MM.1S (cell line): Measurements from ENCODE around the gene NRP2.

ENCODE experiments used
- DNase-seq: peaks from one replicate; pipeline ENCODE4 v3.0.0-alpha.2; 2015
- H2AFZ ChIP-seq: fragments of 300-600 bp; sonication (generic); 2 replicates; pipeline ENCODE4 v1.6.0; 2016; ENCODE audit warnings: antibody characterized with exemption, low read length
- H3F3A ChIP-seq: fragments of 300-600 bp; sonication (generic); 2 replicates; pipeline ENCODE4 v1.6.1; 2016; ENCODE audit warnings: mild to moderate bottlenecking, antibody characterized with exemption, low read length, moderate library complexity, mixed read lengths; ENCODE audit not compliant: insufficient read depth
- H3K27ac ChIP-seq: fragments of 300-600 bp; sonication (generic); 2 replicates; pipeline ENCODE4 v1.5.1; 2016; ENCODE audit warnings: mild to moderate bottlenecking, low read length
- H3K27me3 ChIP-seq: fragments of 300-600 bp; sonication (generic); replicated peaks from 2 replicates; pipeline ENCODE4 v1.6.0; 2016; ENCODE audit warnings: low read length; ENCODE audit not compliant: insufficient read depth
- H3K36me3 ChIP-seq: fragments of 300-600 bp; sonication (generic); replicated peaks from 2 replicates; pipeline ENCODE4 v1.6.1; 2016; ENCODE audit warnings: mild to moderate bottlenecking, low read length, mixed read lengths; ENCODE audit not compliant: insufficient read depth
- H3K4me1 ChIP-seq: fragments of 300-600 bp; sonication (generic); 2 replicates; pipeline ENCODE4 v1.6.1; 2016; ENCODE audit warnings: low read length, mixed read lengths
- H3K4me2 ChIP-seq: fragments of 300-600 bp; sonication (generic); 2 replicates; pipeline ENCODE4 v1.6.0; 2016; ENCODE audit warnings: low read depth, low read length
- H3K4me3 ChIP-seq: fragments of 300-600 bp; sonication (generic); 2 replicates; pipeline ENCODE4 v1.5.1; 2016; ENCODE audit warnings: low read length, mixed read lengths
- H3K79me2 ChIP-seq: fragments of 300-600 bp; sonication (generic); 2 replicates; pipeline ENCODE4 v1.6.1; 2016; ENCODE audit warnings: mixed run types, low read length, mixed read lengths
- H3K9ac ChIP-seq: fragments of 300-600 bp; sonication (generic); 2 replicates; pipeline ENCODE4 v1.6.1; 2016; ENCODE audit warnings: low read length, mixed read lengths
- H3K9me2 ChIP-seq: fragments of 300-600 bp; sonication (generic); replicated peaks from 2 replicates; pipeline ENCODE4 v1.6.1; 2016; ENCODE audit warnings: mild to moderate bottlenecking, low read length, mixed read lengths; ENCODE audit not compliant: insufficient read depth
- H3K9me3 ChIP-seq: fragments of 300-600 bp; sonication (generic); replicated peaks from 2 replicates; pipeline ENCODE4 v1.6.1; 2016; ENCODE audit warnings: mild to moderate bottlenecking, low read length, mixed read lengths; ENCODE audit not compliant: insufficient read depth
- H4K20me1 ChIP-seq: fragments of 300-600 bp; sonication (generic); 2 replicates; pipeline ENCODE4 v1.6.1; 2016; ENCODE audit warnings: mild to moderate bottlenecking, low read length, moderate library complexity, mixed read lengths; ENCODE audit not compliant: insufficient read depth
- EZH2 ChIP-seq: fragments of 300-600 bp; sonication (generic); optimal IDR thresholded peaks from 2 replicates; pipeline ENCODE3; 2017; ENCODE audit warnings: low read depth, mild to moderate bottlenecking, antibody characterized with exemption, low read length, mixed read lengths
- EZH2phosphoT487 ChIP-seq: fragments of 300-600 bp; sonication (generic); IDR thresholded peaks from 2 replicates; pipeline ENCODE4 v1.6.1; 2018; ENCODE audit warnings: antibody characterized with exemption, low read length
- TF ChIP-seq, protein P1 (sequence below): fragments of 300-600 bp; sonication (generic); IDR thresholded peaks from 2 replicates; pipeline ENCODE4 v1.5.1; 2016; ENCODE audit warnings: antibody characterized with exemption, low read length, mixed read lengths

NRP2 gene

GRCh38 chr2:205665791-205666190 is 16.5 kb upstream of the NRP2 start:
- Histone ChIP-seq H3K9me2 (no peaks in the 10 kb centered on the region), H4K20me1 (no peaks in the 10 kb centered on the region), H3K9ac (no peak overlapping the region), H3K9me3 (no peaks in the 10 kb centered on the region), H2AFZ (no peak overlapping the region), H3K27ac (no peak overlapping the region), H3K79me2 (no peaks in the 10 kb centered on the region), H3K4me1 (0 out of 2 replicates have a peak, but pooled peaks cover 3% of the 10 kb centered on the region), H3F3A (no peaks in the 10 kb centered on the region), H3K4me3 (no peak overlapping the region), H3K36me3 (no peaks in the 10 kb centered on the region), H3K4me2 (no peak overlapping the region), H3K27me3 (no peaks in the 10 kb centered on the region)
- DNase-seq, result no peak
- TF ChIP-seq EZH2phosphoT487 (no peak), EZH2 (no peak)
- TF ChIP-seq, protein P1, sequence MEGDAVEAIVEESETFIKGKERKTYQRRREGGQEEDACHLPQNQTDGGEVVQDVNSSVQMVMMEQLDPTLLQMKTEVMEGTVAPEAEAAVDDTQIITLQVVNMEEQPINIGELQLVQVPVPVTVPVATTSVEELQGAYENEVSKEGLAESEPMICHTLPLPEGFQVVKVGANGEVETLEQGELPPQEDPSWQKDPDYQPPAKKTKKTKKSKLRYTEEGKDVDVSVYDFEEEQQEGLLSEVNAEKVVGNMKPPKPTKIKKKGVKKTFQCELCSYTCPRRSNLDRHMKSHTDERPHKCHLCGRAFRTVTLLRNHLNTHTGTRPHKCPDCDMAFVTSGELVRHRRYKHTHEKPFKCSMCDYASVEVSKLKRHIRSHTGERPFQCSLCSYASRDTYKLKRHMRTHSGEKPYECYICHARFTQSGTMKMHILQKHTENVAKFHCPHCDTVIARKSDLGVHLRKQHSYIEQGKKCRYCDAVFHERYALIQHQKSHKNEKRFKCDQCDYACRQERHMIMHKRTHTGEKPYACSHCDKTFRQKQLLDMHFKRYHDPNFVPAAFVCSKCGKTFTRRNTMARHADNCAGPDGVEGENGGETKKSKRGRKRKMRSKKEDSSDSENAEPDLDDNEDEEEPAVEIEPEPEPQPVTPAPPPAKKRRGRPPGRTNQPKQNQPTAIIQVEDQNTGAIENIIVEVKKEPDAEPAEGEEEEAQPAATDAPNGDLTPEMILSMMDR, result no peak

DNA sequence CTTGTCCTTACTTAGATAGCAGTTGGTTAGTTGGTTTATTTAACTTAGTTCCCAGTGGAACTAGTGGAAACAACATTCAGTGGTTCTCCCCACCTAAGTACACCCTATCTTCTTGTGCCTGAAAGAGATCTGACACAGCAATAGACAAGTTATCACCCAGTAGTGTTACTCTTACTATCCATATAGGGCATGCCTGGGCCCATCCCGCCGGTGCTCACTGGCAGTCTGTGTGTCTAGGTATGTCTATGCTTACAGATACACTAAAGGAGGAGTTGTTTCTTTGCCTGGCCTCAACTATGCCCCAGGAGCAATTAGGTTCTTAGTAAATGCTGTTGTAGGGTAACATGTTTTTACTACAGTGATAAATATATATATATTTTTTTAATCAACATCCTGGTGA is 12.0 kb upstream of the NRP2 start:
- Histone ChIP-seq H3K9me3 (no peaks in the 10 kb centered on the region), H3F3A (no peaks in the 10 kb centered on the region), H3K27me3 (no peaks in the 10 kb centered on the region), H3K36me3 (no peaks in the 10 kb centered on the region), H3K4me1 (no peaks in the 10 kb centered on the region), H3K27ac (no peak overlapping the region), H3K79me2 (no peaks in the 10 kb centered on the region), H3K9me2 (no peaks in the 10 kb centered on the region), H3K4me2 (no peak overlapping the region), H4K20me1 (no peaks in the 10 kb centered on the region), H3K4me3 (no peak overlapping the region), H2AFZ (no peak overlapping the region), H3K9ac (no peak overlapping the region)
- TF ChIP-seq EZH2phosphoT487 (no peak), EZH2 (no peak)
- TF ChIP-seq, protein P1, result no peak
- DNase-seq, result no peak

DNA sequence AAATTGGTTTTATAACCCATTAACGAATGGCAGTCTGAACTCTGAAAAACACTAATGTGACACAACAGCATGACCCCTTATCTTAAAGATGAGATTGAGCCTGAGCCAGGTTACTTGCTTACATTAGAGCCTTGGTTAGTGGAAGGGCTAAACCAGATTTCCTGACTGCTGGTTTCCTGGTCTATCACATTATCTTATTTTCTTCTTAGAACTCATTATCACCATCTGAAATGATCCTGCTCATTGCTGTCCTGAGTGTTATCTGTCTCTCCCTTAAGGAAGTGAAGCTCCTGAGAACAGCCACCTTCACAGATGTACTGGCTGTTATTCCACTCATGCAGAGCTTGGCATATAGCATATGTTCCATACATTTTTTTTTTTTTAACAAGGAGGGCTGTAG is 9.0 kb upstream of the NRP2 start:
- no peaks in the 10 kb centered on the region for H3K36me3 ChIP-seq
- no peak for TF ChIP-seq EZH2phosphoT487
- no peak for TF ChIP-seq EZH2
- TF ChIP-seq, protein P1, result no peak
- no peaks in the 10 kb centered on the region for H3K79me2 ChIP-seq
- no peak overlapping the region for H3K9ac ChIP-seq
- no peaks in the 10 kb centered on the region for H3K9me3 ChIP-seq
- H2AFZ ChIP-seq, result no peak overlapping the region
- no peaks in the 10 kb centered on the region for H3K4me1 ChIP-seq
- no peaks in the 10 kb centered on the region for H4K20me1 ChIP-seq
- H3K27ac ChIP-seq, result no peak overlapping the region
- H3K9me2 ChIP-seq, result no peaks in the 10 kb centered on the region
- H3K4me3 ChIP-seq, result no peak overlapping the region
- no peak overlapping the region for H3K4me2 ChIP-seq
- no peaks in the 10 kb centered on the region for H3F3A ChIP-seq
- no peak for DNase-seq
- H3K27me3 ChIP-seq, result no peaks in the 10 kb centered on the region
